Trophoblast cell (in vitro differentiated cells and primary cell): ENCODE measurements around the gene CHST5.

ENCODE experiments used
- DNase-seq, 2 donors: peaks; one replicate each; pipeline ENCODE4 v3.0.0-alpha.2; 2016
- H2AFZ ChIP-seq: 2 replicates; pipeline ENCODE4 v1.6.1; 2013; ENCODE audit warnings: low read length, moderate library complexity, mild to moderate bottlenecking; ENCODE audit not compliant: insufficient read depth, poor library complexity
- H2AK5ac ChIP-seq: 2 replicates; pipeline ENCODE4 v1.6.1; 2013; ENCODE audit warnings: mild to moderate bottlenecking, low read length
- H2BK120ac ChIP-seq: 2 replicates; pipeline ENCODE4 v1.6.1; 2013; ENCODE audit warnings: low read length, mild to moderate bottlenecking, moderate library complexity; ENCODE audit not compliant: insufficient read depth, poor library complexity
- H2BK12ac ChIP-seq: 2 replicates; pipeline ENCODE4 v1.6.1; 2013; ENCODE audit warnings: mild to moderate bottlenecking, low read length, moderate library complexity
- H2BK5ac ChIP-seq: 2 replicates; pipeline ENCODE4 v1.6.1; 2013; ENCODE audit warnings: low read length, low read depth, moderate library complexity, mild to moderate bottlenecking; ENCODE audit not compliant: poor library complexity
- H3K14ac ChIP-seq: 2 replicates; pipeline ENCODE4 v1.6.1; 2013; ENCODE audit warnings: mild to moderate bottlenecking, low read length
- H3K18ac ChIP-seq: 2 replicates; pipeline ENCODE4 v1.6.1; 2013; ENCODE audit warnings: mild to moderate bottlenecking, low read length
- H3K23ac ChIP-seq: 2 replicates; pipeline ENCODE4 v1.6.1; 2013; ENCODE audit warnings: low read length
- H3K27ac ChIP-seq: 2 replicates; pipeline ENCODE4 v1.5.1; 2013; ENCODE audit warnings: low read depth, mild to moderate bottlenecking, inconsistent platforms, low read length, moderate library complexity
- H3K27me3 ChIP-seq: 2 replicates; pipeline ENCODE4 v1.6.1; 2013; ENCODE audit warnings: inconsistent platforms, mild to moderate bottlenecking, low read length, moderate library complexity; ENCODE audit not compliant: insufficient read depth
- H3K36me3 ChIP-seq, 2 experiments: 1 replicate in 1 of 2; 2 replicates in 1 of 2; pipeline ENCODE4 v1.6.1; 2013; ENCODE audit warnings: low read length in 2 of 2, mild to moderate bottlenecking in 2 of 2, moderate library complexity in 1 of 2; ENCODE audit not compliant: insufficient read depth in 2 of 2, control insufficient read depth in 1 of 2
- H3K4ac ChIP-seq: 2 replicates; pipeline ENCODE4 v1.6.1; 2013; ENCODE audit warnings: low read depth, mild to moderate bottlenecking, low read length, moderate library complexity
- H3K4me1 ChIP-seq, 2 experiments: 1 replicate in 1 of 2; 2 replicates in 1 of 2; pipeline ENCODE4 v1.6.1; 2013; ENCODE audit warnings: low read length in 2 of 2, mild to moderate bottlenecking in 2 of 2, moderate library complexity in 1 of 2; ENCODE audit not compliant: insufficient read depth in 2 of 2, control insufficient read depth in 1 of 2
- H3K4me2 ChIP-seq: 2 replicates; pipeline ENCODE4 v1.6.1; 2013; ENCODE audit warnings: inconsistent platforms, mild to moderate bottlenecking, low read length, moderate library complexity
- H3K4me3 ChIP-seq: 2 replicates; pipeline ENCODE4 v1.5.1; 2013; ENCODE audit warnings: mild to moderate bottlenecking, low read depth, low read length, inconsistent platforms
- H3K79me1 ChIP-seq: one replicate; pipeline ENCODE4 v1.6.1; 2013; ENCODE audit warnings: low read length
- H3K79me2 ChIP-seq: 2 replicates; pipeline ENCODE4 v1.6.1; 2013; ENCODE audit warnings: low read length, mild to moderate bottlenecking; ENCODE audit not compliant: control insufficient read depth, insufficient read depth, poor library complexity
- H3K9ac ChIP-seq: 2 replicates; pipeline ENCODE4 v1.6.1; 2013; ENCODE audit warnings: mild to moderate bottlenecking, low read length
- H3K9me3 ChIP-seq: 2 replicates; pipeline ENCODE4 v1.6.1; 2013; ENCODE audit warnings: low read depth, mild to moderate bottlenecking, control low read depth, inconsistent platforms, low read length; ENCODE audit not compliant: insufficient read depth
- H4K12ac ChIP-seq: 2 replicates; pipeline ENCODE4 v1.6.1; 2013; ENCODE audit warnings: low read depth, mild to moderate bottlenecking, low read length, moderate library complexity
- H4K8ac ChIP-seq: 2 replicates; pipeline ENCODE4 v1.6.1; 2013; ENCODE audit warnings: low read depth, mild to moderate bottlenecking, low read length, moderate library complexity
- H4K91ac ChIP-seq: one replicate; pipeline ENCODE4 v1.6.1; 2013; ENCODE audit warnings: low read depth, mild to moderate bottlenecking, low read length, moderate library complexity
- WGBS: extraction: QIAGEN DNeasy Blood & Tissue Kit; methylation state at CpG from one replicate; pipeline ENCODE4 v1.1.7; 2013; ENCODE audit warnings: missing lambda C conversion rate; ENCODE audit not compliant: insufficient read length, insufficient coverage; ENCODE audit errors: extremely low coverage; 5-methylcytosine and 5-hydroxymethylcytosine counted together

The CHST5 gene

DNA sequence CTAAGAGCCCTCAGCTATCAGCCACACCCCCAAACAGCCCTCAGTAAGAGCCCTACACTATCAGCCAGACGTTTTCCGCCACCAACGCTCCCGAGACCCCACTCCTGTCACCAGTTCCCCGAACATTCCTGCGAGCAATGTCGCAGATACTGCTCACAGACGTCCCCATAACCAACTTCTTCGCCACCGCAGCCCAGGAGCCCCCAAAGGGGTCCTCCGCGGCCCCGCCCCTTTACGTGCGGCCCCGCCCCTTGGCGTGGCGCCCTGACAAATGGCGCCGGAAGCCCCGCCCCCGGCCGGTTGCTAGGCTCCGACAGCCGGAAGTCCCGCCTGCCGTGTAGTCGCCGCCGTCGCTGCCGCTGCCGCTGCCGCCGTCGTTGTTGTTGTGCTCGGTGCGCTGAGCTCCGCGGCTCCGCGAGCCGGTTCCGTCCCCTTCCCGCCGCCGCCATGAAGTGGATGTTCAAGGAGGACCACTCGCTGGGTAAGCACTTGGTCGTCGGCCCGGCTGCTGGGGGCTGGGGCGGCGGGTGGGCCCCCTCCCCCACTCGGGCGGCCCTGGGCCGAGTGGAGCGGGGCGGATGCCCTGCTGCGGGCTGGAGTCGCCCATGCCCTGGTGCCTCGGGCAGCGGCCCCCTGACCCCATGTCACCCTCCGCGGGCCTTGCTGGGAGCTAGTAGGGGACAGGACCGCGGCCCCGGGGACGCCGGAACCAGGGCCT is 30.3 kb upstream of the CHST5 start, which contains the start of gene GABARAPL2:
Gene GABARAPL2 (plus strand): TSS at position 340 of the 718 bp plus-strand sequence. CDS start 108 bp downstream, at position 448.
- peak within 1 kb of the TSS; percentile 93 for H3K4ac ChIP-seq
- no peaks in the 10 kb centered on the region for H3K27me3 ChIP-seq
- WGBS: no CpG with 5 or more reads among the region's 69 CpGs
- peak within 1 kb of the TSS; percentile 85 for H3K18ac ChIP-seq
- H2AFZ ChIP-seq: peak within 1 kb of the TSS; percentile 90
- H3K4me2 ChIP-seq: peak within 1 kb of the TSS; percentile 95
- peak within 1 kb of the TSS; percentile 100 for H3K4me3 ChIP-seq
- peaks cover 7% of the 10 kb centered on the region for H3K79me1 ChIP-seq
- peak within 1 kb of the TSS; percentile 41 for H2BK12ac ChIP-seq
- peaks cover 16 to 29% of the 10 kb centered on the region in 2 experiments for H3K36me3 ChIP-seq
- peak within 1 kb of the TSS; percentile 86 for H4K91ac ChIP-seq
- peaks cover 8% of the 10 kb centered on the region for H3K79me2 ChIP-seq
- H2AK5ac ChIP-seq: peak within 1 kb of the TSS; percentile 42
- H2BK120ac ChIP-seq: peak within 1 kb of the TSS; percentile 65
- H2BK5ac ChIP-seq: peak within 1 kb of the TSS; percentile 82
- DNase-seq: peak; percentile 89 to 92
- H3K4me1 ChIP-seq: peaks cover 7 to 11% of the 10 kb centered on the region in 2 experiments
- H3K27ac ChIP-seq: peak within 1 kb of the TSS; percentile 32
- peak within 1 kb of the TSS; percentile 54 for H4K12ac ChIP-seq
- H3K14ac ChIP-seq: peak within 1 kb of the TSS; percentile 83
- no peak within 1 kb of the TSS for H3K23ac ChIP-seq
- H3K9me3 ChIP-seq: no peaks in the 10 kb centered on the region
- H3K9ac ChIP-seq: peak within 1 kb of the TSS; percentile 93
- H4K8ac ChIP-seq: peak within 1 kb of the TSS; percentile 85

DNA sequence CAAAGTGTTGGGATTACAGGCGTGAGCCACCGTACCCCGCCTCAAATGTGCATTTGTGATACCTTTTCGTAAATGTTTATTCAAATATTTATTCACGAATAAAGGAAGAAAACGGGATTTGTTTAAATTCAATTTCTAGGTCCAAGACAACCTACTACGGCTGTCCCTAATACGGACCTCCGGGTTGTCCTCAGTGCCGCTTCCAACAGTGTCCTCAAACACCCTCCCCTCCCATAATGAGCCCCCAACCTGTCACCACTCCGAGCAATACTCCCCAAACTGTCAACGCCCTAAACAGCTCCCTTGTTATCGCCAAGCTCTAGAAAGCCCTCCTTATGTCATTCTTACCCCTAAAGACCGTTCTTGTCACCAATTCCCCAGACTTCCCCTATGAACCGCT is 29.7 kb upstream of the CHST5 start:
- Histone ChIP-seq H2BK120ac (no peak overlapping the region), H4K12ac (no peak overlapping the region), H3K4me1 (peaks cover 7 to 11% of the 10 kb centered on the region in 2 experiments), H3K79me1 (peaks cover 7% of the 10 kb centered on the region), H3K4me2 (peak overlapping the region; percentile 95), H2AK5ac (no peak overlapping the region), H4K91ac (peak overlapping the region; percentile 42), H2BK5ac (peak overlapping the region; percentile 82), H3K14ac (no peak overlapping the region), H3K18ac (no peak overlapping the region), H3K4ac (no peak overlapping the region), H3K27ac (no peak overlapping the region), H3K36me3 (peaks cover 14 to 25% of the 10 kb centered on the region in 2 experiments), H2BK12ac (peak overlapping the region; percentile 41), H3K27me3 (no peaks in the 10 kb centered on the region), H3K79me2 (peaks cover 8% of the 10 kb centered on the region), H2AFZ (peak overlapping the region; percentile 40), H3K9me3 (no peaks in the 10 kb centered on the region), H3K23ac (no peak overlapping the region), H4K8ac (peak overlapping the region; percentile 79), H3K4me3 (peak overlapping the region; percentile 85), H3K9ac (peak overlapping the region; percentile 75)
- DNase-seq: no peak
- WGBS: no CpG with 5 or more reads among the region's 15 CpGs

DNA sequence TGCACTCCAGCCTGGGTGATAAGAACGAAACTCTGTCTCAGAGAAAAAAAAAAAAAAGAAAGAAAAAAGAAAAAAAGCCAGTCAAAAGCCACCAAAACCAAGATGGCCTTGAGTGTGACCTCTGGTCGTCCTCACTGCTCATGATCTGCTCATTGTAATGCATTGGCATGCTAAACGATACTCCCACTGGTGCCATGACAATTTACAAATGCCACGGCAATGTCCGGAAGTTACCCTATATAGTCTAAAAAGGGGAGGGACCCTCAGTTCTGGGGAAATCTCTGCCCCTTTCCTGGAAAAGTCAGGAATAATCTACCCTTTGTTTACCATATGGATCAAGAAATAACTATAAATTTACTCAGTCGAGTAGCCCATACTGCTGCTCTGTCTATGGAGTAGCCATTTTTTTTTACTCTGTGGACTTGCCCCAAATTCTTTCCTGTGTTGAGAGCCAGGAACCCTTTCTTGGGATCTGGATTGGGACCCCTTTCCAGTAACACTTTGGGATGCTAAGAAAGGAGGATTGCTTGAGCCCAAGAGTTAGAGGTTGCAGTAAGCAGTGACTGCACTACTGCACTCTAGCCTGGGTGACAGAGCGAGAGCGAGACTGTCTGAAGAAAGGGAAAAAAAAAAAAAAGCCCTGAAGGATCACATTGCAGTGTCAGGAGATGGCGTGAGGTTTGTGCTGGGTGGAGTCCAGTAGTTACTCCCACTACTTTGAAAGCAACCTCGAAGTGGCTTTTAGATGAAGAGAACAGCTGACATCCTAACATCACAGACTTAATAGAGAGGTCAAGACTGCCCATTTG is 23.9 kb upstream of the CHST5 start:
- Histone ChIP-seq H4K91ac (peak overlapping the region; percentile 70), H3K27ac (peak overlapping the region; percentile 39), H3K9ac (no peak overlapping the region), H2BK120ac (peak overlapping the region; percentile 20), H3K27me3 (no peaks in the 10 kb centered on the region), H3K79me1 (peaks cover 2% of the 10 kb centered on the region), H4K12ac (no peak overlapping the region), H3K18ac (no peak overlapping the region), H3K4me1 (peaks cover 3 to 10% of the 10 kb centered on the region in 2 experiments), H3K4me2 (no peak overlapping the region), H2AFZ (no peak overlapping the region), H3K4me3 (no peak overlapping the region), H3K36me3 (no peaks in the 10 kb centered on the region), H3K4ac (no peak overlapping the region), H3K14ac (peak overlapping the region; percentile 36), H4K8ac (no peak overlapping the region), H2BK5ac (no peak overlapping the region), H2BK12ac (no peak overlapping the region), H3K9me3 (no peaks in the 10 kb centered on the region), H2AK5ac (no peak overlapping the region), H3K23ac (no peak overlapping the region), H3K79me2 (no peaks in the 10 kb centered on the region)
- peak in 1 of 2 donors; percentile 22 for DNase-seq
- WGBS: no CpG with 5 or more reads among the region's 10 CpGs

DNA sequence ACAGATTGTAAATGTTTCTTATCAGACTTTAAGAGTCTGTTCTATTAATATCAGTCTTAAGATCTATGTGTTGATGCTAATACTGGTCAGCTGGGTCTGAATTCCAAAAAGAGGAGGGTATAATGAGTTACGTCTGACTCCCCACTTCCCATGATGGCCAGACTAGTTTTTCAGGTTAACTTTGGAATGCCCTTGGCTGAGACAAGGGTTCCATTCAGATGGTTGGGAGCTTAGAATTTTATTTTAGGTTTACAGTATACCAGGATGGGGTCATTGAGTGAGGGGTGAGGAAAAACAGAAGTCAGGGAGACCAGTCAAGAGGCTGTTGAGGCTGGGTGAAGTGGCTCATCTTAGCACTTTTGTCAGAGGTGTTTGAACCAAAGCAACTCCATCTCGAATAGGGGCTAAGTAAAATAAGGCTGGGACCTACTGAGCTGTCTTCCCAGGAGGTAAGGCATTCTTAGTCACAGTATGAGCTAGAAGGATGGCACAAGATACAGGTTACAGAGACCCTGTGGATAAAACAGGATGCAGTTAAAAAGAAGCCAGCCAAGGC is 23.0 kb upstream of the CHST5 start:
- Histone ChIP-seq H2AK5ac (no peak overlapping the region), H3K4me3 (no peak overlapping the region), H3K79me2 (no peaks in the 10 kb centered on the region), H2BK120ac (no peak overlapping the region), H3K18ac (no peak overlapping the region), H3K4ac (no peak overlapping the region), H2BK5ac (peak overlapping the region; percentile 8), H4K91ac (no peak overlapping the region), H3K4me2 (no peak overlapping the region), H3K27me3 (no peaks in the 10 kb centered on the region), H3K9ac (no peak overlapping the region), H2BK12ac (no peak overlapping the region), H3K4me1 (peaks cover 3 to 10% of the 10 kb centered on the region in 2 experiments), H3K23ac (no peak overlapping the region), H3K14ac (no peak overlapping the region), H3K27ac (no peak overlapping the region), H3K79me1 (peaks cover 2% of the 10 kb centered on the region), H2AFZ (no peak overlapping the region), H3K9me3 (no peaks in the 10 kb centered on the region), H4K12ac (no peak overlapping the region), H4K8ac (no peak overlapping the region), H3K36me3 (no peaks in the 10 kb centered on the region)
- peak in 1 of 2 donors; percentile 48 for DNase-seq
- no CpG with 5 or more reads among the region's 2 CpGs for WGBS
